HG02981 (cell line): ENCODE results near the gene RRAS.

Experiments
- ATAC-seq: cut with Tn5 transposase; IDR thresholded peaks from one replicate; pipeline ENCODE4 v1.9.1; 2021; ENCODE audit warnings: mild to moderate bottlenecking, moderate library complexity; ENCODE audit not compliant: unreplicated experiment

The RRAS gene

GRCh38 chr19:49596954-49597702, 42.8 kb downstream of the RRAS start:
- no peak for ATAC-seq

GRCh38 chr19:49596407-49596806, 43.5 kb downstream of the RRAS start:
- no peak for ATAC-seq

GRCh38 chr19:49595819-49596404, 44.0 kb downstream of the RRAS start:
- no peak for ATAC-seq

DNA sequence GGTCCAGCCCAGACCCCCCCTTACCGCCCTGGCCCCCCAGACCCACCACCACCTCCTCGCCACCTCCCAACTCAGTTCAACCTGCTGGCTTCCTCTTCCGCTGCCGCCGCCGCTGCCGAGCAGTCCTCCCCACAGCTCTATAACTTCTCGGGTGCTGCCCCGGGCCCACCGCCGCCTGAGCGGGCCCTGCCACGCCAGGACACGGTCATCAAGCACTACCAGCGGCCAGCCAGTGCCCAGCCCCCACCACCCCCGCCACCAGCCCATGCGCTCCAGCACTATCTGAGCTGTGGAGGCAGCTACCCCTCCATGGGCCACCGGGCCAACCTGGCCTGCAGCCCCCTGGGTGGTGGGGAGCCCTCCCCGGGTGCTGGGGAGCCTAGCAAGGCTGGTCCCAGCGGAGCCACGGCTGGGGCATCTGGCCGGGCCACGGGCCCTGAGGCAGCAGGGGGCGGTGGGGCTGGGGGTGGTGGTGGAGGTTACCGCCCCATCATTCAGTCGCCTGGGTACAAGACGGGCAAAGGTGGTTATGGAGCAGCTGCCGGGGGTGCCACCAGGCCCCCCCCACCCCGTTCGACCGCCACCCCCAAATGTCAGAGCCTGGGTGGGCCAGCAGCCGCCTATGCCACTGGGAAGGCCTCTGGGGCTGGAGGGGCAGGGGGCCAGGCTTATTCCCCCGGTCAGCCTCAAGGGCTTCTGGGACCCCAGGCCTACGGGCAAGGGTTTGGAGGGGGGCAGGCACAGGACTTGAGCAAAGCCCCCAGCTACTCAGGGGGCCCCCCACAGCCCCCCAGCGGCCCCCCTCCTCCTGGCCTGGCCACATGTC, 44.7 kb downstream of the RRAS start:
- ATAC-seq = no peak

- ATAC-seq = no peak
Measured at GRCh38 chr19:49594157-49594992, 45.6 kb downstream of the RRAS start.

- peak; percentile 52 for ATAC-seq
Measured at GRCh38 chr19:49593233-49594113, 46.5 kb downstream of the RRAS start.

DNA sequence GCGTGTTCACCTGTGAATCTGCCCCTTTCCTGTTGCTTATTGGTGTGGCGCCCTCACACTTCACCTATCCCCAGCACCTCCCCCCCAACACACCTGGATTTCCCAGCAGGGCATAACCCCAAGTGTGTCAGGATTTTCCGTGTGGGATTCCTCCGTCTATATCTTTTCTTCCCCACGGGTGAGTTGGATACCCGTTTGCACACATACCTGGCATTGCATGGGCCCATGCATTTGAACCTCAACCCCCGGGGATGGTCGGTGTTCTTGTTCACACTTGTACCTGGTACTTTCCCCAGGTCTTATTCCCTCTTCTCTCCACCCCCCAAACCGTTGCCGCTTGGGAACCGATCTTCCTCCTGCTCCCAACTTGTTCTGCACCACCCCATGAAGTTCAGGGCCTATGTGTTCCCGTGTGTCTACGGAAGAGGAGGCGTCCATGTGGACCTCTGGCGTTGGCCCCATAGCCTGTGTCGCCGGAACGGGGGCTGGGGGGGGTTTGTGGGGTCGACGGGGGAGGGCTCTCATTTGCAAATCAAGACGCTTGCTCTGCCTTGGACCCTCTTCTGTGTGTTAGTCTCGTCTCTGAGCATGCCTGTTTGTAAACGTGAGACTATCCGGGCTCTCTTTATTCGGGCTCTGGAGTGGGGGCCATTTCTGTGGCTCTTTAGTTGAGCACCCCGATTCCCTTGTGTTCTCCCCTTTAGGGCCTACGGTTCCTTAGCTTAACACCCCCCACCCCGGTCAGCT, 47.3 kb downstream of the RRAS start:
- no peak for ATAC-seq

DNA sequence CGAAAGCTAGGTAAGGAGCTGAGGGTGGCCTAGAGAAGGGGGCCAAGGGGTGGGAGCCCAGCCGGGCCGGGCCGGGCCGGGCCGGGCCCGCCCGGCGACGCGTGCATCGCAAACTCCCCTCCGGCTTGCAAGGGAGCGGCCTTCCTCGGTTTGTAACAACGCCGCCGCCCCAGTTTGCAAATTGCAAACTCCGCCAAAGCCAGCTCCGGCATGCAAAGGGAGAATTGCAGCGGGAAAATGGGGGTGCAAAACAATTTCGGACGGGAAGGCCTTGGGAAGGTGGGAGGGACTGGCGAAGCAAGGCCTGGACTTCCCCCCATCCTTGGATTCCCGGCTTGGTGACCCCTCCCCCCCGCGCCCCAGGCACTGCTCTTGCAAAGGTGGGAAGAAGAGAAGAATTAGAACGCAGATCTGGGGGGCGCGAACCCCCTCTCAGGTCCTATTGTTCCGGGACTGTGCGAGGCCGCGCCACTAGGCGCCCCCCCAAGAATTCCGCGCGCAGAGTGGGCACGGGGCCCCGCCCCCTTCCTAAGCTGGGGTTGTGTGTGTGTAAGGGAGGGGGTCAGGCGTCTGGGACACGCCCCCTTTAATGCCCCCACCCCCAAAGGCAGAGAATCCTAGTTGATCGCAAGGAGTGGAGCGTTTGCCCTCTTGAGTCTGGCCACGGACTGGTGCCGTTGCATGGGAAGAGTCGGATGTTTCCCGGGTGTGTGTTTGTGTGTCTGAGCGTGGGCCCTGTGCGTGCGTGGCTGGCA, 48.0 kb downstream of the RRAS start:
- no peak for ATAC-seq

- no peak for ATAC-seq
Measured at GRCh38 chr19:49590971-49591730, 48.8 kb downstream of the RRAS start, which contains the start of gene PRR12. PRR12 (plus strand) TSS chr19:49591182; CDS start chr19:49591655, 473 bp downstream.

DNA sequence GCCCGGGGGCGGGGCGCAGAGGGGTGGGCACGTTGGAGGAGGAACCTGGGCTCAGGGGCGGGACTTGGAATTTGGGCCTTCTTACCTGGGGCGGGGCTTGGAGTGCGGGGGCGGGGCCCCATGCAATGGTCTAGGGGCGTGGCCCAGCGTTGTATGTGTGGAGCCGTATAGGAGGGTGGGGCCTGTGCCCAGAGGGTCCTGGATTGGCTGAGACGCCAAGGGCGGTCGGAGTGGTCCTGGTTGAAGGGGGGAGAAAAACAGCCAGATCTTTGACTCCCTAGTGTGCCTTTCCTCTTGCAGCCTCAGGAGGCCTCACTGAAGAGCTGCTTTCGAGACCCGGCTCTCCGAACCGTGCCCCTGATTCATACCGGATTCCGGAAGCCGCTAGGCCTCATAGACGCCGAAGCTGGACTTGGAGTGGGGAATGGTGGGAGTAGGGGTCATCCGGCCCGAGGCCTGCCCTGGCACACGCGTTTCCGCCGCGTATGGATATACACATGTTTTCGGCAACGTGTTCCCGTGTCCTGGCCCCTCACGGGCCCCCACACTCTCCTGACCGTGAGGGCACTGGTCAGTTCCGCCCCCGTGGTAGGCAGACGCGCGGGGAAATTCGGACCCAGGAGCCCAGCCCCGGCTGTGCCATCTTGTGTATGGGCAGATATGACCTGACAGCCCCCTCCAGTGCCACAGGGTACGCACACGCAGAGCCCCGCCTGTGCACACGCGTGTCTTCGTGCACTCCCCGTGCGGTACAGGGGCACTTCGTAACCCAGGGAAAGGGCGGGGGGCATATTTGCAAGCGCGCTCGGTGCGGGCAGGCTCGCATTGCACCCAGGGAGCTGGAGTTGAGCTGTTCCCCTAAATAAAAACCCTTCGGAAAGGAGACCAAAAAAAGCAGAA, 49.6 kb downstream of the RRAS start:
- ATAC-seq = peak; percentile 65

DNA sequence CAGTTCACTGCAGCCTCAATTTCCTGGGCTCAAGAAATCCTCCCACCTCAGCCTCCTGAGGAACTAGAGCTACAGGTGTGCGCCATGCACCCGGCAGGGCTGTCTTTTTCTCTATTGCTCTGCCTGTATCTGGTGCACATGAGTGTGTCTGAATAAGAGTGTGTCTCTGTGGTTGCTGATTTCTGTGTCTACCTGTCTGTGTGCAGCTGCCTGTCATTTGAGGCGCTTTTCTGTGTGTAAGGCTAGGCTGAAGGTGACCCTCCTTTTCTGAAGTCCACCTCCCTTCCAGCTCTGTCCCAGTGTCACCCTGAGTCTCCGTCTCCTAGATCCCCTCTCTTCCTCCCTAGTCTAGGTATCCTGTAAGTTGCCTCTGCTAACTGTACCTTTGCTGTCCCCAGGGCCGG, 50.4 kb downstream of the RRAS start:
- ATAC-seq = no peak

- ATAC-seq = no peak
Measured at GRCh38 chr19:49588365-49589122, 51.4 kb downstream of the RRAS start.

- no peak for ATAC-seq
Measured at GRCh38 chr19:49587227-49587626, 52.7 kb downstream of the RRAS start.
